HG03280 (cell line): ENCODE results near the gene C1GALT1C1L.
"Not testable (repeated sequence)": the region's sequence is repeated elsewhere in the genome, so short reads cannot be mapped to it uniquely, and the experiment has no call there.

Source experiments
- ATAC-seq: cut with Tn5 transposase; IDR thresholded peaks from one replicate; pipeline ENCODE4 v1.9.1; 2021; ENCODE audit warnings: mild to moderate bottlenecking, moderate library complexity; ENCODE audit not compliant: unreplicated experiment

Gene C1GALT1C1L

DNA sequence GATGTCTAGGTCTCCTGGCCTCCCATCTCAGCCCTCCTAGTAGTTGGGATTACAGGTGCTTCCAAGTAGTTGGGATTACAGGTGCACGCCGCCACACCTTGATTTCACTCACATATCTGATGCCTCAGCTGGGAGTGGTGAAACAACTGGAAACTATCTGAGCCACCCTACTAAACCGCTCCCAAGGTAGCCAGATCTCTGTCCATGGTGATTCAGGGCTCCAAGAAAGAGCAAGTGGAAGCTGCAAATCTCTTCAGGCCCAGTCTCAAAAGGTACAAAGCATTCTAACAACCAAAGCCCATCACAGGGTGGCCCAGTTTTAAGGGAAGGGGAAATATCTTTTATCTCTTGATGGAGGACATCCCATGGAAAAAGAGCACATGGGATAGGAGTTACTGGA lies 19.0 kb downstream of the C1GALT1C1L start:
- ATAC-seq = no peak

- ATAC-seq = no peak
These were observed 22.7 kb downstream of the C1GALT1C1L start for GRCh38 chr2:43653506-43653905.

DNA sequence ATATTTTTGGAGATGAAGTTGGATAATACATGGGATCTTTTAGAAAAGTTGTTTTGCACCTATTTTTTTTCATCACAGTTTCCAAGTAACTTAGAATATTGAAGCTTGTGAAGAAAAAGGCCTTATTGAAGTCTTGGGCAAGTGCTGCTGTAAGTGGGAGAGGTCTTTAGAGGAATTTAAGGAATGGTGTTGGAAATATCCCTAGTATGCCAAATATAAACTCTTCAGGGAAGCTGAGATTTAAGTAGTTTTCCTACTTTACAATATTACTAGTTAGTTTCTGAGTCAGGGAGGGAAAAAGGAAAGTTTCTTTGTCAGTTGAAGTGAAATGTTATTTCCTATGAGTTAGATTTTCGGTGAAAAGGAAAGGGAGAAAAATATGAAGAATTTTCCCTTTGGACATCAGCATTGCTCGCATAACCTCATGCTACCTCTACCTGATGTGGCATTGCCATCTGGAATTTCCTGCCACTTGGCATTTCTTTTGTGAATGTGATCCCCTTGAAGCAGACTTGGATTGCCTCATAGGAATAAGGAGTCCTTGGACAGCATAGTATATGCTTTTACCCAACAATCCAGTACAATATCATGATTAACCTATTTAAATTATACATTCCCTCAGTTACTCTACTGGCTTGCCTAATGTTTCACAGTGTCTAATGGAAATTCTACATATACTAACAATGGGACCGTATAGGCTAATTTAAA lies 27.1 kb downstream of the C1GALT1C1L start:
- ATAC-seq = no peak

GRCh38 chr2:43643680-43644079 lies 32.5 kb downstream of the C1GALT1C1L start:
- ATAC-seq = no peak

DNA sequence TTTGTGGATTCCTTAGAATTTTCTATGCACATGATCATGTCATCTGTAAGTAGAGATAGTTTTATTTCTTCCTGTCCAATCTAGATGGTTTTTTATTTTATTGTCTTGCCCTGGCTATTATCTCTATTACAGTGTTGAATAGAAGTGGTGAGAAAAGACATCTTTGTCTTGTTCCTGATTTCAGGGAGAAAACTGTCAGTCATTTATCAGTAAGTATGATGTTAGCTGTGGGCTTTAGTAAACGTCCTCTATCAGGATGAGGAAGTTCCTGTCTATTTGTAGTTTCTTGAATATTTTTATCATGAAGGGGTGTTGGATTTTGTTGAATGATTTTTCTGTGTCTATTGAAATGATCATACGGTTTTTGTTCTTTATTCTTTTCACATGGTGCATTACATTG lies 33.9 kb downstream of the C1GALT1C1L start:
- no peak for ATAC-seq

GRCh38 chr2:43637030-43637803 lies 39.0 kb downstream of the C1GALT1C1L start, which contains the start of gene PLEKHH2:
TSS of gene PLEKHH2 (plus strand) at chr2:43637260. CDS start at chr2:43644674, 7,414 bp downstream.
- ATAC-seq = peak; percentile 100

DNA sequence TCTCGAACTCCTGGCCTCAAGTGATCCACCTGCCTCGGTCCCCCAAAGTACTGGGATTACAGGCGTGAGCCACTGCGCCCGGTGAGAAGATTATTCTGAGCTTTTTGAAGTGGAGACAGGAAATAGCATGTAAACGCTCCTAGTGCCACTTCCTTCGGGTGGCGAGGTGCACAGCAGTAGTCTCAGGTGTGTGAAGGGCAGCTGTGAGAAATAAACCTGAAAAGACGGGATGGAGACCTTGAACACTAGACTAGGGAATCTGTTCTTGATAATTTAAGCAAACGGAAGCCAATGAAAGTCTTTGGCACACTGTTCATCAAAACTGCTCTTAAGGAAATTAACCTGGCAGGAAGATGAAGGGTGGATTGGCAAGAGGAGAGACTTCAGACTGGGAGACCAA lies 39.6 kb downstream of the C1GALT1C1L start:
- ATAC-seq = no peak

- not testable (repeated sequence) for ATAC-seq
These were observed 40.1 kb downstream of the C1GALT1C1L start for GRCh38 chr2:43636153-43636552.

DNA sequence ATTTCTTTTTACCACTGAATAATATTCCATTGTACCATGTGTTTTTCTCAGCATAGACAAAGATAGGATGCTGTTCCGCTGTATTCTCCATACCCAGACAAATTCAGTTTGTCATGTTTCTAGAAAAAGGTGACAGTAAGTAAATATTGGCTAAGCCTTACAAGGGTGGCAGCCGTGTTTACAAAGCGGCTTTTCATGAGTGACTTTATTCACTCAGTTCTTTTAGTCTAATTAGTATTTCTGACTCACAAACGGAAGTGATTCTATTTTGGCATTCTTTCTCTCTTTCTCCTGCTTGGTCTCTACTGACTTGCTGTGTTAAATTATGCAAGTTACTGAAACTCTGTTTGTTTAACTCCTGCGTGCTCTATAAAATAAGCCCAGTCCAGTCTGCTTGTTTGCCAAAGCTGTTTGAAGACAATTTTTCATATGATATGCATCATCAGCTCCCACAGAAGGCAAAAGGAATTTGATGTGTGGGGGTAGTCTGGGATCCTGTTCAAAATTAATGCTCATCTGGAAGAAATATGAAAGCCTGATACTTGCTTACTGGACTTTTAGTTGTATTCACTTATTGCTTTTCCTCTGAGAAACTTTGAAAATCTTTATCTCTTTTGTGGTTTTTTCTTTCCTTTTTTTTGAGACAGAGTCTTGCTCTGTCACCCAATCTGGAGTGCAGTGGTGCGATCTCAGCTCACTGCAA lies 41.5 kb downstream of the C1GALT1C1L start:
- no peak for ATAC-seq

DNA sequence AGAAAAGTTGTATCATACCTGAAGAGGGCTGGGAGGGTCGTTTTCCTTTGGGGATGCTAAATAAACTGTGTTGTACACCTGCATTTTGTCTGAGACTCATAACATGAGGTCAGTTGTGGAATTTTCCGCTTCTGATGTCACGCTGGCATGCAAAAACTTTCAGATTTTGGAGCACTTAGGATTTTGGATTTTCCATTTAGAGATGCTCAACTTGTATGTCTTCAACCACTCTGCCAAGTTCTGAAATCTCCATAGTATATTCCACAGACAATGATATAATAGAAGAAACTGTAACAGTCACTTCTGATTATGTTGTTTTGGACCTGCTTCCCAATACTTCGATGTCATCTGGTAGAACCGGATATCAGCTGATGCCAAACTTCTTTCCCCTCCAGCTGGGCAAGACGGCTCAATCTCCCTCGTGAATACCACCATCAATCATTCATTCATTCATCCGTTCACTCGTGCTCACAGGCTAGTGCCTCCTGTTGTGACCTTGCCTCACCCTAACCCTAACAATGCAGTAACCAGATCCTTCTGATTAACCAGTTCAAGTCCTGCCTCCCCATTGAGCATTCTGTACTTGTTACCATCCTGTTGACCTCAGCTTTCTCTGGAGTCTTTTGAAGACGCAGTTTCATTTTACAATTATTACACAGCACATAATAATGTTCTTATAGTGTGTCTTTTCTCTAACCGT lies 44.5 kb downstream of the C1GALT1C1L start:
- no peak for ATAC-seq
